Neuronal stem cell (in vitro differentiated cells): ENCODE measurements around the gene CARMIL1.

Experiments used
- DNase-seq: peaks from one replicate; pipeline ENCODE4 v3.0.0-alpha.2; 2013; ENCODE audit warnings: low spot score
- H2AFZ ChIP-seq: one replicate; pipeline ENCODE4 v1.6.1; 2013; ENCODE audit warnings: mild to moderate bottlenecking, low read length, inconsistent platforms
- H2AK5ac ChIP-seq: 2 replicates; pipeline ENCODE4 v1.6.1; 2013; ENCODE audit warnings: low read depth, mild to moderate bottlenecking, inconsistent platforms, low read length, moderate library complexity, mixed read lengths
- H2BK120ac ChIP-seq: 2 replicates; pipeline ENCODE4 v1.6.1; 2013; ENCODE audit warnings: low read depth, mild to moderate bottlenecking, inconsistent platforms, low read length, moderate library complexity, mixed read lengths
- H2BK12ac ChIP-seq: one replicate; pipeline ENCODE4 v1.6.1; 2013; ENCODE audit warnings: low read length, inconsistent platforms
- H2BK15ac ChIP-seq: 2 replicates; pipeline ENCODE4 v1.6.1; 2013; ENCODE audit warnings: mild to moderate bottlenecking, low read length, inconsistent platforms, mixed read lengths
- H2BK5ac ChIP-seq: one replicate; pipeline ENCODE4 v1.6.1; 2013; ENCODE audit warnings: inconsistent platforms, mild to moderate bottlenecking, low read length, moderate library complexity
- H3K14ac ChIP-seq: one replicate; pipeline ENCODE4 v1.6.1; 2013; ENCODE audit warnings: low read length, inconsistent platforms
- H3K18ac ChIP-seq: 2 replicates; pipeline ENCODE4 v1.6.1; 2013; ENCODE audit warnings: low read length, inconsistent platforms
- H3K23ac ChIP-seq: 2 replicates; pipeline ENCODE4 v1.6.1; 2013; ENCODE audit warnings: low read depth, mild to moderate bottlenecking, mixed read lengths, low read length, inconsistent platforms; ENCODE audit not compliant: poor library complexity
- H3K27ac ChIP-seq: replicated peaks from 3 replicates; pipeline ENCODE4 v1.5.1; 2013; ENCODE audit warnings: low read length, inconsistent platforms
- H3K27me3 ChIP-seq, 3 experiments: 2 replicates each; pipeline ENCODE4 v1.6.1; 2013; ENCODE audit warnings: low read length in 3 of 3, mild to moderate bottlenecking in 2 of 3, inconsistent platforms in 1 of 3, low read depth in 1 of 3, mixed read lengths in 1 of 3, moderate library complexity in 1 of 3; ENCODE audit not compliant: control insufficient read depth in 3 of 3, insufficient read depth in 3 of 3
- H3K36me3 ChIP-seq, 2 donors: replicated peaks in 1 of 2; 2 replicates each; pipeline ENCODE4 v1.6.1; 2013; ENCODE audit warnings: low read length in 2 of 2; ENCODE audit not compliant: control insufficient read depth in 2 of 2, insufficient read depth in 2 of 2
- H3K4ac ChIP-seq: 2 replicates; pipeline ENCODE4 v1.6.1; 2013; ENCODE audit warnings: inconsistent platforms, mild to moderate bottlenecking, low read length, moderate library complexity
- H3K4me1 ChIP-seq, 2 donors: 1 replicate in 1 of 2; 2 replicates in 1 of 2; pipeline ENCODE4 v1.6.1; 2013; ENCODE audit warnings: low read length in 2 of 2, low read depth in 1 of 2; ENCODE audit not compliant: control insufficient read depth in 2 of 2, insufficient read depth in 1 of 2
- H3K4me2 ChIP-seq: one replicate; pipeline ENCODE4 v1.6.1; 2013; ENCODE audit warnings: mild to moderate bottlenecking, low read length, inconsistent platforms; ENCODE audit not compliant: insufficient read depth, poor library complexity, severe bottlenecking
- H3K4me3 ChIP-seq, 2 donors: 2 replicates each; pipeline ENCODE4 v1.5.1; 2013; ENCODE audit warnings: low read length in 2 of 2, mild to moderate bottlenecking in 2 of 2, inconsistent platforms in 1 of 2, moderate library complexity in 1 of 2
- H3K79me1 ChIP-seq: one replicate; pipeline ENCODE4 v1.6.1; 2013; ENCODE audit warnings: low read depth, mild to moderate bottlenecking, inconsistent platforms, low read length, moderate library complexity
- H3K9ac ChIP-seq: one replicate; pipeline ENCODE4 v1.6.1; 2013; ENCODE audit warnings: mild to moderate bottlenecking, low read depth, low read length, inconsistent platforms; ENCODE audit not compliant: poor library complexity
- H3K9me3 ChIP-seq, 2 donors: replicated peaks in 1 of 2; 2 replicates each; pipeline versions ENCODE3 to v1.6.1; 2013; ENCODE audit warnings: low read length in 2 of 2, mild to moderate bottlenecking in 2 of 2, inconsistent platforms in 1 of 2, low read depth in 1 of 2, mixed read lengths in 1 of 2, moderate library complexity in 1 of 2; ENCODE audit not compliant: control insufficient read depth in 2 of 2, insufficient read depth in 1 of 2
- H4K8ac ChIP-seq: one replicate; pipeline ENCODE4 v1.6.1; 2013; ENCODE audit warnings: low read depth, mild to moderate bottlenecking, inconsistent platforms, low read length, moderate library complexity
- H4K91ac ChIP-seq: one replicate; pipeline ENCODE4 v1.6.1; 2013; ENCODE audit warnings: low read length, low read depth, mild to moderate bottlenecking, inconsistent platforms; ENCODE audit not compliant: poor library complexity
- WGBS, 2 donors: extraction: QIAGEN DNeasy Blood & Tissue Kit; methylation state at CpG; one replicate each; pipeline ENCODE4 v1.1.7; 2013; ENCODE audit warnings: missing lambda C conversion rate in 2 of 2, mixed read lengths in 1 of 2; ENCODE audit not compliant: insufficient read length in 2 of 2, insufficient replicate concordance in 1 of 2; ENCODE audit errors: extremely low coverage in 2 of 2; 5-methylcytosine and 5-hydroxymethylcytosine counted together

The CARMIL1 gene

DNA sequence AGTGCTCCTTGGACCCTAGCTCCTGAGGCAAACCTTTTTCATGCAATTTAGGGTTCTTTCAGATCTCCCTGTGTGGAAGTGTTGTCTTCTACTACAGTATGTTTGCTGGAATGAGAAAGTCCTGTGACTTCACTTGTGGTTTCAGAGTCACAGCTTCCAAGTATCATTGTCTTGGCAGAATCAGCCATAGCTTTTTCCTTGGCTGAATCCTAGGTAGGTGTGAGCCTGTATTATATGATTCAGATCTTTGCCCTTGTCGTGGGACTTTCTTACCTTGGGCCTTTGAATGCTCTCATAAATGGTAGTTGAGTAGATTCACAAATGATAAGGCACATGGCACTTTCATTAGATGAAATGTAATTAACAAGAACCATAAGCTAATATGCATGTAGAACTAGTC lies 16.5 kb downstream of the CARMIL1 start:
- H3K79me1 ChIP-seq = no peaks in the 10 kb centered on the region
- no peaks in the 10 kb centered on the region for H3K9me3 ChIP-seq
- no peak overlapping the region for H4K8ac ChIP-seq
- H2BK12ac ChIP-seq = no peak overlapping the region
- no peak overlapping the region for H2BK15ac ChIP-seq
- H3K36me3 ChIP-seq = no peaks in the 10 kb centered on the region
- H3K4me1 ChIP-seq = no peaks in the 10 kb centered on the region
- no peak overlapping the region for H2AK5ac ChIP-seq
- H3K4ac ChIP-seq = no peak overlapping the region
- H2AFZ ChIP-seq = no peak overlapping the region
- no peak overlapping the region for H3K27ac ChIP-seq
- H3K18ac ChIP-seq = no peak overlapping the region
- WGBS, 2 donors = no CpG with 5 or more reads among the region's 1 CpG
- no peak overlapping the region for H2BK5ac ChIP-seq
- DNase-seq = no peak
- no peak overlapping the region for H4K91ac ChIP-seq
- no peak overlapping the region for H3K23ac ChIP-seq
- no peak overlapping the region for H3K9ac ChIP-seq
- H3K4me2 ChIP-seq = no peak overlapping the region
- H3K27me3 ChIP-seq = no peaks in the 10 kb centered on the region
- no peak overlapping the region for H3K4me3 ChIP-seq
- H2BK120ac ChIP-seq = no peak overlapping the region
- no peak overlapping the region for H3K14ac ChIP-seq

- Histone ChIP-seq H3K9me3 (no peaks in the 10 kb centered on the region), H4K91ac (no peak overlapping the region), H3K18ac (no peak overlapping the region), H3K27ac (no peak overlapping the region), H3K23ac (no peak overlapping the region), H2BK15ac (no peak overlapping the region), H2AFZ (no peak overlapping the region), H4K8ac (no peak overlapping the region), H3K4me2 (no peak overlapping the region), H3K9ac (no peak overlapping the region), H2BK120ac (no peak overlapping the region), H2AK5ac (no peak overlapping the region), H3K79me1 (no peaks in the 10 kb centered on the region), H3K4me1 (peaks cover 0 to 4% of the 10 kb centered on the region in 2 donors), H3K4me3 (no peak overlapping the region), H3K27me3 (no peaks in the 10 kb centered on the region), H2BK5ac (no peak overlapping the region), H3K36me3 (no peaks in the 10 kb centered on the region), H3K14ac (no peak overlapping the region), H2BK12ac (no peak overlapping the region), H3K4ac (no peak overlapping the region)
- WGBS, 2 donors = no CpG with 5 or more reads among the region's 2 CpGs
- DNase-seq = no peak
Observed at GRCh38 chr6:25296217-25296905, 17.2 kb downstream of the CARMIL1 start.

- Histone ChIP-seq H3K14ac (no peak overlapping the region), H3K4me1 (peaks cover under 1 to 4% of the 10 kb centered on the region in 2 donors), H2BK120ac (no peak overlapping the region), H2BK5ac (no peak overlapping the region), H4K91ac (no peak overlapping the region), H3K27ac (no peak overlapping the region), H3K9ac (no peak overlapping the region), H4K8ac (no peak overlapping the region), H3K4me2 (no peak overlapping the region), H2AK5ac (no peak overlapping the region), H2BK12ac (no peak overlapping the region), H3K79me1 (no peaks in the 10 kb centered on the region), H2BK15ac (no peak overlapping the region), H3K9me3 (no peaks in the 10 kb centered on the region), H3K23ac (no peak overlapping the region), H3K18ac (no peak overlapping the region), H3K36me3 (no peaks in the 10 kb centered on the region), H3K4ac (no peak overlapping the region), H3K27me3 (no peaks in the 10 kb centered on the region), H3K4me3 (no peak overlapping the region), H2AFZ (no peak overlapping the region)
- no CpG with 5 or more reads among the region's 2 CpGs for WGBS, 2 donors
- no peak for DNase-seq
Observed at GRCh38 chr6:25297039-25297441, 17.9 kb downstream of the CARMIL1 start.

DNA sequence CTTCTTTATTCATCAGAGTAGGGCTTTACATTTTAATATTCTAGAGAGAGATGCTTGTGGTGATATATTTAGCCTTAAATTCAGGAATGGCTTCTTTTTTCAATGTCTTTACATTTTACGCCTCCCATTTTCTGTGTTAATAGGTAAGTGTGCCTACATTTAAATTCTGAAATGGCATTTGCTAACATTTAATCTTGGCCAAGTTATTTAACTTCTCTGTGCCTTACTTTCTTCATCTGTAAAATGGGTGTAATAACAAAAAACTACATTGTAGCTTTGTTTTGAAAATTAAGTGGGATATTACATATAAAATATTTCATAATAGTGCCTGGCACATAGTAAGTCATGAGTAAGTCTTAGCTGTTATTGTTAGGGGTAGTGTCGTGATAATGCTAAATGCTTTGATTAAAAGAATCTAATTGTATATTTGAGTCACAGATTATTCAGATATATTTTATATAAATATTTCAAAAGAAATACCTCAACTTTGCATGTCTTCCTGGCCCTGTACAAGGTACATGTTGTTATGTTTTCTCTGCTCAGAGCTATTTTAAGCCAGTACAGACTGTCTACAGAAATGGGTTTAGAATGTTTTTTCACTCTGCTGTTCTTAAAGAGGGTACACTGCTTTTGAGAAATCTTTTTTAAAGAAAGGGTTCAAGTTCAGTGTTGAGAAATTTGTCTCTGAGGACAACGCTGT lies 18.8 kb downstream of the CARMIL1 start:
- no CpG with 5 or more reads among the region's 3 CpGs for WGBS, 2 donors
- Histone ChIP-seq H3K27ac (no peak overlapping the region), H3K4me3 (no peak overlapping the region), H3K4ac (no peak overlapping the region), H3K4me2 (no peak overlapping the region), H4K8ac (no peak overlapping the region), H2BK5ac (no peak overlapping the region), H3K79me1 (no peaks in the 10 kb centered on the region), H4K91ac (no peak overlapping the region), H3K36me3 (no peaks in the 10 kb centered on the region), H3K14ac (no peak overlapping the region), H2AK5ac (no peak overlapping the region), H3K27me3 (no peaks in the 10 kb centered on the region), H2AFZ (no peak overlapping the region), H3K18ac (no peak overlapping the region), H3K9me3 (no peaks in the 10 kb centered on the region), H3K4me1 (peaks cover 8 to 9% of the 10 kb centered on the region in 2 donors), H2BK15ac (no peak overlapping the region), H3K9ac (no peak overlapping the region), H2BK120ac (no peak overlapping the region), H3K23ac (no peak overlapping the region), H2BK12ac (no peak overlapping the region)
- no peak for DNase-seq
